K562 (cell line): Measurements from ENCODE around the gene TACC3.

ENCODE experiments used
- ZBTB8A ChIP-seq: fragments of 450-650 bp; IDR thresholded peaks from 2 replicates; pipeline ENCODE4 v1.6.1; 2018; ENCODE audit warnings: mild to moderate bottlenecking, moderate library complexity; ENCODE audit not compliant: partially characterized antibody
- TF ChIP-seq, protein P1 (sequence below): sonication (generic); formaldehyde crosslinking; IDR thresholded peaks from 2 replicates; pipeline ENCODE4 v1.9.0; 2022; ENCODE audit warnings: mild to moderate bottlenecking, missing genetic modification reagents
- TF ChIP-seq, protein P2 (sequence below): fragments of 250-450 bp; sonication (Bioruptor Pico); IDR thresholded peaks from 2 replicates; pipeline ENCODE4 v1.5.0; 2021

DNA sequence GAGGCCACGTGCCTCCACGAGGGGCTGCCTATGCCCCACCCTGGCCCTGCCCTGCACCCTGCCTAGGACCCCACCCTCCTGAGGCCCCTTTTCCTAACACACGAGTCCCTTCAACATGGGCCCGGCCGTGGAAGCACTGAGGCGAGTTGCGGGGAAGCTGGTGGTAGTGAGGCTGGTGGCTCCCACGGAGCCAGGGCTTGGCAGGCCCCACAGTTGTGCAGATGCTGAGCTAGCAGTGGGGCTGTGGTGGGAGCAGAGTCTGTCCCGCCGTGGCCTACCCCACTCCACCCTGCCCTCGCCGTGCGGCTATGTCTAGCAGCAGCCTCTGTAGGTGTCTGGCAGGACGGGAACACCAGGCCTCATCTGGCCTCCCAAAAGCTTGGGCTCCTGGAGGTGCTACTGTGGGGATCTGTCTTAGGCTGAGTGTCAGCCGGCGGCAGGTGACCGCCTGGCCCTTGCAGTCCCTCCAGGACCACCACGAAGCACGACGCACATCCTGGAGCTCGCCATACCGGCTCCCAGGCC, 18.8 kb downstream of the TACC3 start:
- TF ChIP-seq, protein P1, sequence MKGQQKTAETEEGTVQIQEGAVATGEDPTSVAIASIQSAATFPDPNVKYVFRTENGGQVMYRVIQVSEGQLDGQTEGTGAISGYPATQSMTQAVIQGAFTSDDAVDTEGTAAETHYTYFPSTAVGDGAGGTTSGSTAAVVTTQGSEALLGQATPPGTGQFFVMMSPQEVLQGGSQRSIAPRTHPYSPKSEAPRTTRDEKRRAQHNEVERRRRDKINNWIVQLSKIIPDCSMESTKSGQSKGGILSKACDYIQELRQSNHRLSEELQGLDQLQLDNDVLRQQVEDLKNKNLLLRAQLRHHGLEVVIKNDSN (CRISPR knock-in tag): no peak
- TF ChIP-seq, protein P2, sequence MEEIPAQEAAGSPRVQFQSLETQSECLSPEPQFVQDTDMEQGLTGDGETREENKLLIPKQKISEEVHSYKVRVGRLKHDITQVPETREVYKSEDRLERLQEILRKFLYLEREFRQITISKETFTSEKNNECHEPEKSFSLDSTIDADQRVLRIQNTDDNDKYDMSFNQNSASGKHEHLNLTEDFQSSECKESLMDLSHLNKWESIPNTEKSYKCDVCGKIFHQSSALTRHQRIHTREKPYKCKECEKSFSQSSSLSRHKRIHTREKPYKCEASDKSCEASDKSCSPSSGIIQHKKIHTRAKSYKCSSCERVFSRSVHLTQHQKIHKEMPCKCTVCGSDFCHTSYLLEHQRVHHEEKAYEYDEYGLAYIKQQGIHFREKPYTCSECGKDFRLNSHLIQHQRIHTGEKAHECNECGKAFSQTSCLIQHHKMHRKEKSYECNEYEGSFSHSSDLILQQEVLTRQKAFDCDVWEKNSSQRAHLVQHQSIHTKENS (CRISPR knock-in tag): no peak
- no peak for TF ChIP-seq ZBTB8A
